ENCODE measurements around the gene DCHS1. TPM values are rescaled to one million over a fixed set of nuclear protein-coding genes. Genes with fewer than 3 reads are reported as not detected.

DCHS1 gene
- total and polyA plus RNA-seq, 9 of the 15 experiments (the other 6 are each of a cell fraction or from before 2014, with no cell fraction given), result 0.04 to 0.49 (median 0.14) TPM; not detected in 2

Other genes with a start within 250 kb of the DCHS1 start
Only the 7 nearest of the 18 such genes appear.
- gene RRP8, start 52.2 kb downstream of the DCHS1 start, total RNA-seq (2014; rRNA removed), result 27.9 and 47.5 TPM in 2 replicates
- gene RRP8, start 52.2 kb downstream of the DCHS1 start, total RNA-seq (2014; rRNA removed; fragmentation: Illumina TruSeq; extraction: Trizol), result 33.5 and 37.0 TPM in 2 replicates
- gene RRP8, start 52.2 kb downstream of the DCHS1 start, total RNA-seq (2015; rRNA removed; fragmentation: Illumina TruSeq; extraction: Trizol), result 31.5 and 32.6 TPM in 2 replicates
- gene RRP8, start 52.2 kb downstream of the DCHS1 start, total RNA-seq (2021), result 41.0 and 47.2 TPM in 2 replicates
- gene RRP8, start 52.2 kb downstream of the DCHS1 start, polyA plus RNA-seq (2011; rRNA removed), result 28.1 and 29.8 TPM in 2 replicates
- gene RRP8, start 52.2 kb downstream of the DCHS1 start, polyA plus RNA-seq (2014; fragmentation: Illumina TruSeq; extraction: Trizol), result 34.6 and 47.3 TPM in 2 replicates
- gene RRP8, start 52.2 kb downstream of the DCHS1 start, polyA plus RNA-seq (2014; fragmentation: Nextera tagmentation; extraction: Ambion mirVana), result 10 to 100 TPM in 1 of 2 experiments, 1 to 10 TPM in 1; 5.7 to 11.4 TPM
- 26.1 and 33.4 TPM in 2 replicates for gene RRP8, start 52.2 kb downstream of the DCHS1 start, polyA plus RNA-seq (2014; rRNA removed)
- gene ILK, start 52.0 kb downstream of the DCHS1 start, total RNA-seq (2014; rRNA removed), result 43.3 and 54.7 TPM in 2 replicates
- 47.0 and 50.4 TPM in 2 replicates for gene ILK, start 52.0 kb downstream of the DCHS1 start, total RNA-seq (2014; rRNA removed; fragmentation: Illumina TruSeq; extraction: Trizol)
- gene ILK, start 52.0 kb downstream of the DCHS1 start, total RNA-seq (2015; rRNA removed; fragmentation: Illumina TruSeq; extraction: Trizol), result 57.3 and 59.0 TPM in 2 replicates
- 57.9 and 58.9 TPM in 2 replicates for gene ILK, start 52.0 kb downstream of the DCHS1 start, total RNA-seq (2021)
- gene ILK, start 52.0 kb downstream of the DCHS1 start, polyA plus RNA-seq (2011; rRNA removed), result 95.9 and 108 TPM in 2 replicates
- gene ILK, start 52.0 kb downstream of the DCHS1 start, polyA plus RNA-seq (2014; fragmentation: Illumina TruSeq; extraction: Trizol), result 83.6 and 86.9 TPM in 2 replicates
- gene ILK, start 52.0 kb downstream of the DCHS1 start, polyA plus RNA-seq (2014; fragmentation: Nextera tagmentation; extraction: Ambion mirVana), result 10 to 100 TPM; 49.3 to 85.1 TPM
- gene ILK, start 52.0 kb downstream of the DCHS1 start, polyA plus RNA-seq (2014; rRNA removed), result 54.5 and 57.3 TPM in 2 replicates
- gene TAF10, start 43.6 kb downstream of the DCHS1 start, total RNA-seq (2014; rRNA removed), result 131 and 181 TPM in 2 replicates
- 78.6 and 96.2 TPM in 2 replicates for gene TAF10, start 43.6 kb downstream of the DCHS1 start, total RNA-seq (2014; rRNA removed; fragmentation: Illumina TruSeq; extraction: Trizol)
- gene TAF10, start 43.6 kb downstream of the DCHS1 start, total RNA-seq (2015; rRNA removed; fragmentation: Illumina TruSeq; extraction: Trizol), result 89.5 and 105 TPM in 2 replicates
- 153 and 154 TPM in 2 replicates for gene TAF10, start 43.6 kb downstream of the DCHS1 start, total RNA-seq (2021)
- 166 and 197 TPM in 2 replicates for gene TAF10, start 43.6 kb downstream of the DCHS1 start, polyA plus RNA-seq (2011; rRNA removed)
- gene TAF10, start 43.6 kb downstream of the DCHS1 start, polyA plus RNA-seq (2014; fragmentation: Illumina TruSeq; extraction: Trizol), result 120 and 148 TPM in 2 replicates
- gene TAF10, start 43.6 kb downstream of the DCHS1 start, polyA plus RNA-seq (2014; fragmentation: Nextera tagmentation; extraction: Ambion mirVana), result 10 to 100 TPM; 19.5 to 28.2 TPM
- 121 and 186 TPM in 2 replicates for gene TAF10, start 43.6 kb downstream of the DCHS1 start, polyA plus RNA-seq (2014; rRNA removed)
- 11.9 and 16.6 TPM in 2 replicates for gene TPP1, start 36.4 kb downstream of the DCHS1 start, total RNA-seq (2014; rRNA removed)
- gene TPP1, start 36.4 kb downstream of the DCHS1 start, total RNA-seq (2014; rRNA removed; fragmentation: Illumina TruSeq; extraction: Trizol), result 7.5 TPM in 2 replicates
- 15.0 and 16.3 TPM in 2 replicates for gene TPP1, start 36.4 kb downstream of the DCHS1 start, total RNA-seq (2015; rRNA removed; fragmentation: Illumina TruSeq; extraction: Trizol)
- 45.5 and 50.2 TPM in 2 replicates for gene TPP1, start 36.4 kb downstream of the DCHS1 start, total RNA-seq (2021)
- gene TPP1, start 36.4 kb downstream of the DCHS1 start, polyA plus RNA-seq (2011; rRNA removed), result 29.4 and 54.6 TPM in 2 replicates
- gene TPP1, start 36.4 kb downstream of the DCHS1 start, polyA plus RNA-seq (2014; fragmentation: Illumina TruSeq; extraction: Trizol), result 59.9 and 75.8 TPM in 2 replicates
- 10 to 100 TPM in 1 of 2 experiments, 1 to 10 TPM in 1; 9.4 to 15.7 TPM for gene TPP1, start 36.4 kb downstream of the DCHS1 start, polyA plus RNA-seq (2014; fragmentation: Nextera tagmentation; extraction: Ambion mirVana)
- 25.8 and 38.7 TPM in 2 replicates for gene TPP1, start 36.4 kb downstream of the DCHS1 start, polyA plus RNA-seq (2014; rRNA removed)
- 33.9 and 46.1 TPM in 2 replicates for gene MRPL17, start 27.5 kb upstream of the DCHS1 start, total RNA-seq (2014; rRNA removed)
- gene MRPL17, start 27.5 kb upstream of the DCHS1 start, total RNA-seq (2014; rRNA removed; fragmentation: Illumina TruSeq; extraction: Trizol), result 27.6 and 36.7 TPM in 2 replicates
- 43.3 and 47.4 TPM in 2 replicates for gene MRPL17, start 27.5 kb upstream of the DCHS1 start, total RNA-seq (2015; rRNA removed; fragmentation: Illumina TruSeq; extraction: Trizol)
- gene MRPL17, start 27.5 kb upstream of the DCHS1 start, total RNA-seq (2021), result 46.2 and 52.6 TPM in 2 replicates
- gene MRPL17, start 27.5 kb upstream of the DCHS1 start, polyA plus RNA-seq (2011; rRNA removed), result 57.5 and 66.5 TPM in 2 replicates
- gene MRPL17, start 27.5 kb upstream of the DCHS1 start, polyA plus RNA-seq (2014; fragmentation: Illumina TruSeq; extraction: Trizol), result 37.7 and 48.6 TPM in 2 replicates
- 10 to 100 TPM; 78.9 to 81.6 TPM for gene MRPL17, start 27.5 kb upstream of the DCHS1 start, polyA plus RNA-seq (2014; fragmentation: Nextera tagmentation; extraction: Ambion mirVana)
- 43.9 and 48.0 TPM in 2 replicates for gene MRPL17, start 27.5 kb upstream of the DCHS1 start, polyA plus RNA-seq (2014; rRNA removed)
- gene OR2AG2, start 116.2 kb upstream of the DCHS1 start, total RNA-seq (2014; rRNA removed), result 0.23 and 0.65 TPM in 2 replicates
- 0.73 and 0.77 TPM in 2 replicates for gene OR2AG2, start 116.2 kb upstream of the DCHS1 start, total RNA-seq (2014; rRNA removed; fragmentation: Illumina TruSeq; extraction: Trizol)
- 0.38 and 0.58 TPM in 2 replicates for gene OR2AG2, start 116.2 kb upstream of the DCHS1 start, total RNA-seq (2015; rRNA removed; fragmentation: Illumina TruSeq; extraction: Trizol)
- 0.42 and 0.55 TPM in 2 replicates for gene OR2AG2, start 116.2 kb upstream of the DCHS1 start, total RNA-seq (2021)
- gene OR2AG2, start 116.2 kb upstream of the DCHS1 start, polyA plus RNA-seq (2011; rRNA removed), result 0.66 and 0.91 TPM in 2 replicates
- gene OR2AG2, start 116.2 kb upstream of the DCHS1 start, polyA plus RNA-seq (2014; fragmentation: Illumina TruSeq; extraction: Trizol), result 0.71 and 0.79 TPM in 2 replicates
- under 1 TPM; 0.15 to 0.18 TPM for gene OR2AG2, start 116.2 kb upstream of the DCHS1 start, polyA plus RNA-seq (2014; fragmentation: Nextera tagmentation; extraction: Ambion mirVana)
- gene OR2AG2, start 116.2 kb upstream of the DCHS1 start, polyA plus RNA-seq (2014; rRNA removed), result 0.37 and 0.67 TPM in 2 replicates
- gene OR2AG1, start 127.2 kb upstream of the DCHS1 start, total RNA-seq (2014; rRNA removed), result not detected in 2 replicates
- 0.03 TPM in 1 of 2 replicates, not detected in the other for gene OR2AG1, start 127.2 kb upstream of the DCHS1 start, total RNA-seq (2014; rRNA removed; fragmentation: Illumina TruSeq; extraction: Trizol)
- not detected in 2 replicates for gene OR2AG1, start 127.2 kb upstream of the DCHS1 start, total RNA-seq (2015; rRNA removed; fragmentation: Illumina TruSeq; extraction: Trizol)
- not detected in 2 replicates for gene OR2AG1, start 127.2 kb upstream of the DCHS1 start, total RNA-seq (2021)
- gene OR2AG1, start 127.2 kb upstream of the DCHS1 start, polyA plus RNA-seq (2011; rRNA removed), result 0.03 and 0.06 TPM in 2 replicates
- not detected in 2 replicates for gene OR2AG1, start 127.2 kb upstream of the DCHS1 start, polyA plus RNA-seq (2014; fragmentation: Illumina TruSeq; extraction: Trizol)
- under 1 TPM; 0.08 to 0.11 TPM for gene OR2AG1, start 127.2 kb upstream of the DCHS1 start, polyA plus RNA-seq (2014; fragmentation: Nextera tagmentation; extraction: Ambion mirVana)
- 0.05 TPM in 1 of 2 replicates, not detected in the other for gene OR2AG1, start 127.2 kb upstream of the DCHS1 start, polyA plus RNA-seq (2014; rRNA removed)

All from K562 (cell line).